CD4-positive, alpha-beta T cell treated with Interleukin-10 for 1 hour (primary cell): ENCODE data around the gene GRB7.

Experiments
- DNase-seq: peaks from one replicate; pipeline ENCODE4 v3.0.0-alpha.2; 2020

Gene GRB7

DNA sequence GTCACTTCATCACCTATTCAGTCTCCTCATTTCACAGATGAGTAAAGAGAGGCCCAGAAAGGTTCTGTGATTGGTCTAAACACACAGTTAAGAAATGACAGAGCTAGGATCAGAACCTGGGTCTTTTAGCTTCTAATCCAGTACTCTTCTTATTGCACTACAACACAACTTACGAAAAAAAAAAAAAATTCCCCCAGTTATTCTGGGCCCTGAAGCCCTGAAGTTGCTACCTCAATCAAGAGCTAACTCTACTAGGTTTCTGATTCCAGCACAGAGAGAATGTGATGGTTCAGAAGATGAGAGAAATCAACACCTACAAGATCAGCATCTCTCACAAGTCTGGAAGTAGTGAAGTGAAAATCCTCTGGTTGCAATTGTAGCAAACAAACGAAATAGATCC is 37.3 kb downstream of the GRB7 start:
- peak; percentile 44 for DNase-seq

DNA sequence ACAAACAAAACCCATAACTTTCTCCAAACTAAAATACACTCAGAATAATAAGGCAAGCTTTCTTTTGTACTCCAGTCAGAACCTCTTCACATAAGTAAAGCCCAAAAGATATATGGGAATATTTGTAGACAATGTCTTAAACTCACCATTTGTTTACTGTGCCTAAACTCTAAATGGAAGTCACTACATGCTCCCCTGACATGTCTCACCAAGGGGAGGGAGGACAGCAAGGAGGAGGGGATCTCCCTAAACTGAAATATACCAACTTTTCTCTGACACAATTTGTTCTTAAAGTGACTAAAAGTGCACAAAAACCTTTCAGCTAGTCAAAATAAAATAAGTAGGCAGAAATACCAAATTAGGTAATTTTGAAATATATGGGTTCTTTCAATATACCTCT is 38.5 kb downstream of the GRB7 start:
- DNase-seq = peak; percentile 57

DNA sequence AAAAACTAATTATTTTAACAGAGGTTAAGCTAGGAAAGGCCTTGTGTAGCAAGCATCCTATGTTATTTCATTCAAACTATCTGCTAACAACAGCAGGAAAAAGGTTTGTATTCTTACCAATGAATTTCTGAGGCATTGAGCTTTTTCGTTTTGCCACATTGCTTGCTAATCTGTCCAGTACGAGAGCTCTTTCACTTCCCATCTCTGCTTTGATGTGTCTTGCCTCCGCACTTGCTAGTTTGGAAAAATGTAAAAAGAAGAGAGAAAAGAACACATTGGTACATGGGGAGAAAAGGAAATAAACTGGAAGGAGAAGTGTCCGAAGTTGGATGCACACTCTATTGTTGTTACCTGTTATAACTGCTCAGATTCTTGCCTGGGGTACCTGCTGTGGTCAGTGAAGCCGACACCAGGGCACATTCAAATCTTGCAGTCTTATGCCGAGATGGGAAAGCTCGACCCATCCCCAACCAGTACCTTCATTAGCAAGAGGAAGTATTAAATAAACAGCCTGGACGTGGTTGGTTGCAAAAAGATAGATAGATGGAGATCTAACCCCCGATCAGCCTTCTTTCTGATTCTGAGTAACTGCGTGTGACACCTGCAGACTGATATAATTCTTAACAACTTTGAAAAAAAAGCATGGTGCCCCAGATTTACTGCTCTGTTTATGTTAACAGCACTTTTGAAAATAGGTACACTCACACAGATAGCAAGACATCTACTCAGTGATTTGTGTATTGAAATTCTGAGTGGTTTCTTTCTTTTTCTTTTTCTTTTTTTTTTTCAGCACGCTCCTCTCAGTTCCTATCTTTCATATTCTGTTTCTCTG is 40.0 kb downstream of the GRB7 start:
- peak; percentile 61 for DNase-seq

DNA sequence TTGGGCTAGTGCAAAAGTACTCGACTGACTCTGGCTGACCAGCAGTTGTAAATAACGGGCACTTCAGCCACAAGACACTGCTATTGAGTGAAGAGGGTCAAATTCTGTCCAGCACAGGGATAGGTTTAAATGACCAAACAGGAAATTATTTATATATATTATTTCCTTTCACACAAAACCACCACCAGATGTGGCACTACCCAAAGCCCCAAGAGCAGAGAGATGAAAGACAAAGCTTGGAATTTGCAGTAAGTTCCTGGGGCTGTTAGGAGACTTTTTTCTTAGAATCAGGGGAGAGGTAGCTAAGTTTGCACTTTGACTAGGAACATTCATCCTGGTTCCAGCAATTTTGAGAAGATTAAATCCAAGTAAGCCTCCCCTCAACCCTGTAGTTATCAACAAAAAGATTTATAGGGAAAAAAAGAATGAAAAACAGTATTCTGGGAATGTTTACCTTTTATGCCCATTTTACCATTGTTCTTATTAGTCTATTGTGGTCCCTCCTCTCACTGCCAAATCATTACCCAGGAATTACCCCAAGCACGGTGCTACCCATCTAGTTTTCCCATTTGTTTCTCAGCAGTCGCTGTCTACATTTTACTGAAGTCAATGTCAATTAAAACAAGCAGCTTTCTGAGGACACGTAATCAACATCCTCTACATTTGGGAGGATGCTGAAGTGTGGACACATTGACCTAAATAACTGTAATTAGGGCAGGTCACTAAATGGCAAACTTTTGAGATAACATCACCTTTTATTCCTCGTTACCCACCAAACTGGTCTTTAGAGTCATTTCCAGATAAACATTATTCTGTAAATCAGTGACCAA is 43.5 kb downstream of the GRB7 start:
- DNase-seq = no peak

DNA sequence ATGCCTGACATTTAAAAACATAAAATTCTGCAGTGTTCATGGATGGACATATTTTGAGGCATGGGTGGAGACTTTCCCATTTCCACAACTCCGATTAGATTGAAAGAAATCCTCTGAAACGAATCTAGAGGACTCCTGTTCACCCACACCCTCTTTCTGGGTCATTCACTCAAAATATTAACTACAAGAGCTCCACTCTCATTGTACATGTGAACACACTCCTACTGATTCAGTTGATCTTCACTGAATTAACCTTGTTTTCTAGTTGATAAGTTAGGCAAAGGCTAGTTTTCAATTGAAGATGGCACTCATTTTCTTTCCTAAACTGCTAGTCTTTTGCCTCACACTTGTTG is 44.1 kb downstream of the GRB7 start:
- no peak for DNase-seq

DNA sequence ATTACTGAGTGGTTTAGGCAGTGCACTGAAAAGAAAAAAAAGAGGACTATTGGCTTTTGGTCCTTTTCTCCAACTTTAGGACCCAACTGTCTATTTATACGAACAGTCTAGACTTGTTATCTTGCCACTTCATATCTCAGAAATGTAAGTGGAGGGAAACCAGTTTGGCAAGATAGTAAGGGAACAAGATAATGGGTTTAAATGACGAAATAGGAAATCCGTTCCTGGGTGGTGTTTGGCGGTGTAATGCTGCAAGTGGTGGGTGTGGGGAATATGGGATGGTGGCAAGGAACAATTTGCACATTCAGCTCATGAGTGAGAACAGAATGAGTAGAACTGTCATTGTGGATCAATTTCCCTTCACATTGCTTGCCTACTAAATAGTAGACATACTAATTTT is 44.7 kb downstream of the GRB7 start:
- no peak for DNase-seq

DNA sequence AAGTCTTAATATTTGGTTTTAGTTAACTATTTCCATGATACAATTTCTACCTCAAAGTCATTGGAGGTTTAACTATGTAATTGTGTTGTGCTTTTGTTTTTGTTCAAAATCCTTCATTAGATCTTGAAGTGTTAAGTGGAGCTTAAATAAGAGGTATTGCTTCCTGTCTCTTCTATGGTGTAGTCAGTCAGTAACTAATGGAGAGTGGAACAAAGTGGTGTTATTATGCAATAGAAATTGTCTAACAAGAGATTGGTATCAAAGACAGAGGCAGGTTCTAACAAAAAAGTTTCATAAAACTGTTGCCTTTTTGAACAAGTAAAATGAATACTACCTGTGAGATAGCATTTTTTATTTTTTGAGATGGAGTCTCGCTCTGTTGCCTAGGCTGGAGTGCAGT is 45.2 kb downstream of the GRB7 start:
- no peak for DNase-seq

DNA sequence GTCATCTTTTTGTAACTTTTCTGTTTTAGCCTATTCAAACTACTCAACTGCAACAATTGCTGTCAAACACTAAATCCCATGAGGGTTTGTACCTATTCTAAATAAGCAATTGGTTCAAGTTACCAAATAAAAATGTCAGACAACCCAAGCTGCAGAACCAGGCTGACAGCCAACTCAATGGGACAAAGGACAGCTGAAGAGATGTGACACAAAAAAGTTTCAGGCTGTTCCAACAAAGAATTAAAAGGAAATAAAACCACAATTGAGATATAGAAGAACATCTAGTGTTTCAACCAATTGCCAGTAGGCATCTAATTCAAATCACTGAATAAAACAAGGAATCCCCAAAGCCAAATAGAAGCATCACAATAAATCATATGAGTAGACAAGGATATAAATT is 49.3 kb downstream of the GRB7 start:
- DNase-seq = no peak

DNA sequence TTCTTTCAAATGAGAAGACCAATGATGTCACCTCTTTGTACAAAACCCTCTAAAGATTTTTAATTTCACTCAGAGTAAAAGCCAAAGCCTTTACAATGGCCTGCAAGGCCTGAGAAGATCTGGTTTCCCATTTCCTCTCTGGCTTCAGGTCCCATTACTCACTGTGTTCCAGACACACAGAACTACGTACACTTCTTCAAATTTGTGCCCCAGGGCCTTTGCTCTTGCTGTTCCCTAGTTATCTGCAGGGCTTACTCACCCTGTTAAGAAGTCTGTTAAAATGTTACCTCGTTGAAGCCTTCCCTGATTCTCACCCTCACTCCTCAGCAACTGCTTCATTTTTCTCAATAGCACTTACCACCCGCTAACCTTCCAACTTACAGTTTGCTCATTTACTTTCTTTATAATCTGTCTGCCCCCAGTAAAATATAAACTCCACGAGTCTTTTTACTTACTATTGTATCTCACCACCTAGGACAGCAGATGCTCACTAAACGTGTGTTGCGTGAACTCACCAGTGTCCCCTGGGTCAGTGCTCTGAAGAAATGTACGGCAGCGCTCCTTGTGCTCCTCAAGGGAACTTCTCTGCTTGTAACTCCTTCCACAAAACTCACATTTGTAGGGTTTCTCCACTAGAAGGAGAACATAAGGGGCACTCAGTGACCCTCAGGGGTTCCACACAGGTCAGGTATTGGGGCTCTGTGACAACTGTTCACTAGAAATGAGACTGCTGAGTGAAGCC is 50.2 kb downstream of the GRB7 start:
- no peak for DNase-seq

DNA sequence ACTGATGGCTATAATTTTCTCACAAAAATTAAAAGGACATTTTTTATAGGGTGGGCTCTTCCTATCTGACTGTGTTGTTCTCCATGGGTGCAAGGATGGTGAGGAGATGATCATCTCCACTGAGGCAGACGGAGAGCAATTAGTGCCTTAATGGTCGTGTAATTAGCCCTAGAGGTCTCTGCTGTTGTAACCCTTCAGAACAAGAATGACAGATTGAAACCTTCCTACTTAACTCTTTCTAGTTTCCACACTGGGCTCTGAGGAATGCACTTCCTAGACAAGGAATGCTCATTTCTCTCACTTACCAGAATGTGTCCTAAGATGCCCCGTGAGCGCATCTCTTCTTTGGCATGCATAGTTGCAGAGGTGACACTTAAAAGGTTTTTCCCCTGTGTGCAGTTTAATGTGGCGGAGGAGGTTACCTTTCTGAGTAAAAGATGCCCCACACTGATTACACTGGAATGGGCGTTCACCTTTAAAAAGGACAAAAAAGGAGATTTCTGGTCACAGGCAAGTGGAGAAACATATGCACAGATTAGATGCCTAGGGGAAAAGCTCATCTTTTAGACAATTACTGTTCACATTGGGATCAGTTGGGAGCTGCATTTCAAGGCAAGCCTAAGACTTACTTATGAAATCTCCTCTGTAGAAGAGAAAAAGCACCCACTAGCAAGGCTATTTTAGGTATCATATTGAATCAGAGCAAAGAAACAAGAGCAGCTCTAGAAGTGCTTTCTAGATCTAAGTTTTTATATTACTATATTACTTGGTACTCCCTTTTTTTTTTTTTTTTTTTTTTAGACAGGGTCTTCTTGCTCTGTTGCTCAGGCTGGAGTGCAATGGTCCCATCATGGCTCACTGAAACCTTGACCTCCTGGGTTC is 53.6 kb downstream of the GRB7 start:
- peak; percentile 64 for DNase-seq

DNA sequence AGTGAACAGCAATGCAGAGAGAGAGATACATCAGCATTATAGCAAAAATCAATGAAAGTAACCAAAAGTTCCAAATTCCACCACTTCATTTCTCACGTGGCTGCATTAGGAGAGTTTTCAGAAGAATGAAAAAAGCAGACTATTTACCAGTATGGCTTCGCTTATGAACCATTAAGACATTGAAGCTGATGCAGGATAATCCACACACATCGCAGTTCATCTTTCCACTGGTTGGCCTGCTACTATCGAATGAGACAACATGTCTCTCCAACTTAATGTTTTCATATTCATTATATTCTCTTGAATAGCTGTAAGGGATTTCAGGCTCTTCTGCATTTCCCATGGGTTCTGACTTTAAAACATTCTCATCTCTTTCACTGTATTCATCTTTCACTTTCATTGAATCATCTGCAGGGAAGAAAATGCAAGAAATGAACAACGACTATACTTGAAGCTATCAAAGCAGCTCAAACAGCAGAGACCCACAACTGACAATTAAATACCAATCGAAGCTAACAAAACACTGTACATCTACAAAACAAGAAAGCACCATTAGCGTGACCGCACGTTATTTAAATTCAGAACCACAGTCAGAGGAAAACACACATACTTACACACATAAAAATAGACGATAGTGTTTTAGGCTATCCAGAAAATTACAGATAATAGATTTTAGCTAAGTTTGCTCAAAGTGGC is 54.9 kb downstream of the GRB7 start:
- no peak for DNase-seq

DNA sequence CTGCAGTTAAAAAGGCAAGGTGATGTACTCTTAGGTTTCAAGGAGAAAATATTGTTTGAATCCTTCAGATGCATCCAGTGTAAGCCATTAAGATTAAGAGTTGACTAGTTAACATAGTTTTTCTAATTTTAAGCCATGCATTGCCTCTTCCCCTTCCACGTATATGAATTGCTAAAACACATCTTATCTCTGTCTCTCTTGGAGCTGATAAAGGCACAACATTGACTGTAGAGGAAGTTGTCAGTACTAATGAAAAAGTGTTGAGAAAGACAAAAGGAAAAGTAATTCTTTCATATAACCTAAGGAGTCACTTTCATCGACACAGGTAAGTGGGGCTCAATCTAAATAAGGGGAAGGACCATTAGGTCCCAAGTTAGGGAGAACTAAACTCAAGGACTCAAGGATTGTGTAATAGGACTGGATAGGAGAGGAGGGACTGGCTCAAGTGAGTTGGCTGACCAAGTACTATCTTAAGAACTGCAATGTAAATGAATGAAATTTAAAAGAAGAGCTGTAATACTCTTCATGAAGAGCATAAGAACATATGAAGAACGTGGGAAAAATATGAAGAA is 55.6 kb downstream of the GRB7 start:
- DNase-seq = no peak

DNA sequence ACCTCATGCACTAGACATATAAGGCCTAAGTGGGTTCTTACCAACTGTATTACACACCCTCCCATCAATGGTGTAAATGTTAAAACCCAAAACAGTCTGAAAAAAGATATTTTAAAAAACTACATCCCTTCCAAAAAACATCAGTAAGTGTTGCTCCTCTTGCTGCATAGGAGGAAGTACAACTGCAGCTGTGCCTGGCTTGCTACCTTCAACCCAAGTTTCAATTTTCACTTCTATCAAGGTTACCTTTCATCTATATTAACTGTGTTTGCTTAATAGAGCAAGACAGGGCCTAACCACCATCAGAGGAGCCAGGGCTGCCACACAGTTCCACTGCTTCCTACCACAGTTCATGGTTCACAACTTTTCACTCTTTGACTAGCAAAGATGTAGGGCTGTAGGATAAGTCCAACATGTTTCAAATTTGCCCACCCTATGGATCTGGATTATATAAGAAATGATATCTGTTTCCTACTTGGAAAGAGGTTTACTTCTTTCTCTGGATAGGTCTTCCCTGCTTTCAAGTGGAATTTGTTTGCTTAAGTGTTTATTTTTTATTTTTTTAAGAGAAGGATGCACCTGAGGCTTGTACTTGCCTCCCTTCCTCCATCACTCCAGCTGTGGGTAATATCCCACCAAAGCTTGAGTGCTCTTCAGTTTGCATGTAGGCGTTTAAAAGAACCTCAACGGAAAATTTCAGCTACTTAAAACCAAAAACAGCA is 56.7 kb downstream of the GRB7 start:
- peak; percentile 57 for DNase-seq
